NOMO-1 treated with DMSO at 0.1 percent for 48 hours (cell line): Measurements from ENCODE around the gene GPRIN3.

Experiments used
- DNase-seq: peaks from one replicate; lab custom pipeline; 2025; ENCODE audit not compliant: unreplicated experiment; lab: John Stamatoyannopoulos, UW

GPRIN3 gene

DNA sequence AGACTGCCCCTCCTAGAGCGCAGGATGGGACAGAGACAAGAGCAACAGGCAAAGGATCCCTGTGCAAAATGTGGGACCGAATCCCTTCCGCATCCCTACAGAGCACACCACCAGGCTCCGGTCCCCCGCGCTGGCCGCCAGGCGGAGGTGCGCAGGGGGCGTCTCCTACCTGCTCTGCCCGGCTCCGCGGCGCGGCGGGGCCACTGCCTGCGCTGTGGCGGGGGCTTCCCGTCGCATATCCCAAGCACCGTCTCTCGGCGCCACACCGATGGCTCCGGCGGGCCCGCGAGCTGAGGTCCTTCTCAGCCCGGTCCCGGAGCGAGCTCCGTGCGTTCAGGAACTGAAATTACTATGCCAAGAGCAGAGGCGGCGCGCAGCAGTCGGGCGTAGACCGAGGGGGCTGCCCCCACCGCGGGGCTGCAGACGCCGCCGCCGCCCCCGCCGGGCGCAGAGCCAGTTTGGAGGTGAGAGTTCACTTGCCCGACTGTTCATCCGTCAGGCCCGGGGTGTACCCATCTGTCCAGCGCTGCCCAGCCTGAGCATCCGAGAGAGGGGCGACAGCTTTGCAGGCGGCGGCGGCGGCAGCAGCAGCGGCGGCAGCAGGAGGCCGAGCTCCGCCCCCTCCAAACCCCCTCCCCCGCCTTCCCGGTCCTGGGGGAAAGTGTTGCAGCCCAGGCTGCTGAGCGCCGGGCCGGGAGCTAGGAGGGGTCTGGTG, at the start of gene GPRIN3:
Gene GPRIN3 (minus strand): TSS at position 355 of the 715 bp plus-strand sequence. CDS start 57,690 bp downstream, outside the sequence.
- peak; percentile 27 for DNase-seq

DNA sequence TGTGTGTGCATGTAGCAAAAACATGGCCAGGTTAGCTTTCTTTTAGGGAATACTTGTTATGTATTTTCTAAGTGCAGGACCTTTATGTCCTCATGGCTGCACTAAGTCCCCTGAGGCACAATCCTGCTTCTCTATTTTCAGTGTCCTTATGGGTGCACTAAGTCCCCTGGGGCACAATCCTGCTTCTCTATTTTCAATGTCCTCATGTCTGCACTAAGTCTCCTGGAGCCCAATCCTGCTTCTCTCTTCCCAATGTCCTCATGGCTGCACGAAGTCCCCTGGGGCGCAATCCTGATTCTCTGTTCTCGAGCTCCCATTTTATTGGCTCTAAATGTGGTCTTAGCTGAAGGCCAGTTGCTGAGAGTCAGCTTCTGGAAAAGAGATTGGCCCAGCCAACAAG, 49.7 kb upstream of the GPRIN3 start:
- DNase-seq = no peak

DNA sequence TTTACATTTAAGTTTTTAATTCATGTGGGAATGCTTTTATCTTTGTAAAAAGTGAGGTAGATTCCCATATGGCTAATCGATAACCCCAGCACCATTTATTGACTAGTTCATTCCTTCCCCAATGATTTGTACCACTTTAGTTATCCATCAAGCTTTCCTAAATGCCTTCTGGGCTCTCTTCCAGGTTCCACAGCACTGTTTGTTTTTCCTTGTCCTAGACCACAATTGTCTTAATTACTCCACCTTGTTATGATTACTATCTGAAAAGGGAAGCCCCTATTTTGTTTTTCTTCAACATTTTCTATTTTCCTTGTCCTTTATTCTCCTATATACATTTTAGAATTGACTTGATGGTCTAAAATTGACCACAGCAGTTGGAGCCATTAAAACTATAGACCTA, 48.5 kb upstream of the GPRIN3 start:
- no peak for DNase-seq

DNA sequence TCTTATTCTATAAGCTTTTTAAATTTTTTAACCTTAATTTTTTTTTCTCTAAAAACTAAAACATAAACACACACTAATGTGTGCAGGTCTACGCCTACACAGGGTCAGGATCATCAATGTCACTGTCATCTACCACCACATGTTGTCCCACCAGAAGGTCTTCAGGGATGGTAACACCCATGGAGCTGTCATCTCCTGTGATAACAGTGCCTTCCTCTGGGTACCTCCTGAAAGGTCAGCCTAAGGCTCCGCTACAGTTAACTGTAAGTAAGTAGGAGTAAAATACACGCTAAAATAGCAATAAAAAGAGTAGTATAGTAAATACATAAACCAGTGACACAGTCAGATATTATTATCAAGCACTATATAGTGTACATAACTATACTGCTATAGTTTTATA, 45.9 kb upstream of the GPRIN3 start:
- no peak for DNase-seq

DNA sequence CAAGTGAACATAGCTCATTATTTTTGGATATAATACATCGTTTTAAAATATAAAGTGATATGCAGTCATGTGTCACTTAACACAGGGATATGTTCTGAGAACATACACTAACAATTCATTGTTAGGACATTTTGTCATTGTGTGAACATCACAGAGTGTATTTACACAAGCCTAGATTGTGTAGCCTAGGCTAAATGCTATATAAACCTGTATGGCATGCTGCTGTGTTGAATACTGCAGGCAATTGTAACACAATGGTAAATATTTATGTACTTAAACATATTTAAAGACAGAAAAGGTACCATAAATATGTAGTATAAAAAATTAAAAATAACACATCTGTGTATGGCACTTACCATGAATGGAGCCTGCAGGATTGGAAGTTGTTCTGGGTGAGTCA, 44.9 kb upstream of the GPRIN3 start:
- no peak for DNase-seq

DNA sequence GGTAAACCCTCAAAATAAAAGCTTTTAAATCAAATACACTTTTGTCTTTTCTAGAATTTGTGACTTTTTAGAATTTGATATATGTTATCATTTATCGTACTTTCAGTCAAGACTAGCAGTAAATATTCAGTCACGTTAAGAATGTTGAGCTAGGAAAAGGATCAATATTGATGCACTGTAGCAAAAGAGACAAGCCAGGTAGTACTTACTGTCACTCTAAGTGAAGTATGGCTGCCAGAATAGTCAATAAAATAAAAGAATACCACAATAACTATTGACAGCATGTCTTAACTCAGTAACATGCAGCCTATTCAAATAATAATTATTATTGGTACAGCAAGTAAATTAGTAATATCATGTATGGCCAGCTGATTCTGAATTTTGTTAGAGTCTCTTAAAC, 43.6 kb upstream of the GPRIN3 start:
- DNase-seq = no peak

DNA sequence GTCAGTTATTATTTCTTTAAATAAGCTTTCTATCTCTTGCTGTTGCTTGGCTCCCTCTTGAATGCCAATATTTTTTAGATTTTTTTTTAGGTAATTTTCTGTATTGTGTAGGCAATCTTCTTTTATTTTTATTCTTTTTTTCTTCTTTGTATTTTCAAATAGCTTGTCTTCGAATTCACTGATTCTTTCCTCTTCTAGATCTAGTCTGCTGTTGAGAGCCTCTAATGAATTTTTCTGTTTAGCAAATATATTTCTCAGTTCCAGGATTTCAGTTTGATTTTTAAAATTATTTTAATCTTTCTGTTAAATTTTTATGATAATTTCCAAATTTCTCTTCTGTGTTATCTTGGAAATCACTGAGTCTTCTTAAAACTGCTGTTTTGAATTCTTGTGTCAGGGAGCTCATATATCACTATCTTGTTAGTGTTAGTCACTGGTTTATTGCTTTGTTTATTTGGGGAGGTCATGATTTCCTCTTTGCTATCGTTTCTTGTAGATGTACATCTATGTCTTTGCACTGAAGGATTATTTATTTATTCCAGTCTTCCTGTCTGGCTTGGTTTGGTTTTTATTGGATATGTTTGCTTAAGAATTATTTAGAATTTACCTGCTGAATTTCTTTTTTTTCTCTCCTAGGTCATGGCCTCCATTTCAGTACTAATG, 39.9 kb upstream of the GPRIN3 start:
- no peak for DNase-seq

DNA sequence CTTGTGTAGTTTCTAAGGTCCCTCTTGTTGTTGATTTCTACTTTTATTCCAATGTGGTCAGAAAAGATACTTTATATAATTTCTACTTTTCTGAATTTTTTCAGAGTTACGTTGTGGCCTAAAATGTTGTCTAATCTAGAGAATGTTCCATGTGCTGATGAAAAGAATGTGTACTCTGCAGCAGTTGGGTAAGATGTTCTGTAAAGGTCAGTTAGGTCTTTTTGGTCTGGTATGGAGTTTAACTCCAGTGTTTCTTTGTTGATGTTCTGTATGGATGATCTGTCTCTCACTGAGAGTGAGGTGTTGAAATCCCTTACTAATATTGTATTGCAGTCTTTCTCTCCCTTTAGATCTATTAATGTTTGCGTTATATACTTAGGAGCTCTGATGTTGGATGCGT, 37.0 kb upstream of the GPRIN3 start:
- DNase-seq = no peak

DNA sequence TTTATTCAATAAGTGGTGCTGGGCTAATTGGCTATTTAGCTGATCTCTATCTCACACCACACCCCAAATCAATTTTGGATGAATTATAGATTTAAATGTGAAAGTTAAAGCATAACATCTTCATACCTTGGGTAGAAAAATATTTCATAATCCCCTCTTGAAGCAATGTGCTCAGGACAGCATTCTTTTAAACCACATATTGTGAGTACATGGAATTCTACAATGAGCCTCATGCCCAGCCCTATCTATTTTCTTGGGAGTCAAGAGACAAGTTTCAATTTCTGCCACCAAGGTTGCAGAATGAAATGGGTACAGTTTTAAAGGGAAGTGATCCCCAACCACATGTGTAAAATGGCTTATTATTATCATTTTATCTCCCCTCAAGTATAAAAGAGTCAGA, 30.6 kb upstream of the GPRIN3 start:
- no peak for DNase-seq

DNA sequence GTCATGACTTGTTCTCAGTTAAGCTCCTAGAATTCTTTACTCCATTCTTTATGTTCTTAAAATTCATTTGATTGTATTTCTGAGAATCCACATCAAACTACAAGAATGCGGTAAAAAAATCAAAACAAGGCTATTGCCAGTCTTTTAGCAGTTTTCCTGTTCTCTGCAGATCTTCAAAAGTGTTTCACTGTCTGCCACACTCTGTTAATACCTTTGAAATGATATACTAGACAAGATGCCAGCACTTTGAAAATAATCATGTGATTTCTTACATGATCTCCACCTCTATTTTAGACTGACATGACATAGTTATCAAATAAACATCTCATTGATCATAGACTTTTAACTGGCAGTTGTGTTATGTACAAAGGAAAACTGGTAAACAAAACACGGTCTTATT, 30.1 kb upstream of the GPRIN3 start:
- DNase-seq = no peak

DNA sequence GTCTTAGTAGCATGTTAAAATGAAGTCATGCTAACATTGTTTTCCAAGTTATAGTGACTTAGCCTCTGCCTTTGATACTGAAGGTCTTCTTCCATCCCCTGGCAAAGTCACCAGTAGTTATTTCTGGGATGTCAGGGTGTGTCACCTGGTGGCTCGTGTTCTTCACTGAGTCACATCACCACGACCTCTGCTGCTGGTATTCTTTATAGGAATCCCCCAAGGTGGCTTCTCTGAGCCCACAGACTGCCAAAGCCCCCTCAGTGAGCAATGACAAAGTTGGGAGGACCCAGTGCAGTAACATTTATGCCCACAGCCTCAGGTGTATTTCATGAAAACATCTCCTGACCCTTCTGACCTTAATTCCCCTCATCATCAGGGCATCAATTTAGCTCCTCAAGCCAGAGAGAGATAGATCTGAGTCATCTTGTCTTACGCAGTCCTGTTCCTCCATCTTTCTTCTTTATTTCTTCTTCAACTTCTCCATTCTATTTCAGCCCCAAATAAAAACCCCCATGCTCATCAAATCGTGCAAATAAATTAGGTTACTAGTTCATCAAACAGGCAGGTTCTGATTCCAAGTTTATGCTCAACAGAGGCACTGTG, 29.3 kb upstream of the GPRIN3 start:
- peak; percentile 2 for DNase-seq

DNA sequence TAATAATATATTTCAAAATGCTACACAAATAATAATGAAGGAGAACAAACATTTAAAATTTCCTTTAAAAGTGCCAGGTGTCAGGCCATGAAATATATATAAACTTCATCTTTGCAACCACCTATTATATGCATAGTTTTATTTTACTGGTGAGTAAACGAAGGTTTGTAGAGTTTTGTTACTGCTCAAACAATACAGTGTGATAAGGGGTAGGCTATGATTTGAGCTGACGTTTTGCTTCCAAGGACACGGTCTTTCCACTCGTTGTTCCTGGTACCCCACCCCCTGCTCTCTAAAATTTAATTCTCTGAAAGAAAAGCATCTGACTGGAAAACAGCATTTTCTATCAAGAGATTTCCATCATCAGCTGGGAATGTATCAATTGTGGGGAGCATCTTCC, 27.2 kb upstream of the GPRIN3 start:
- no peak for DNase-seq

DNA sequence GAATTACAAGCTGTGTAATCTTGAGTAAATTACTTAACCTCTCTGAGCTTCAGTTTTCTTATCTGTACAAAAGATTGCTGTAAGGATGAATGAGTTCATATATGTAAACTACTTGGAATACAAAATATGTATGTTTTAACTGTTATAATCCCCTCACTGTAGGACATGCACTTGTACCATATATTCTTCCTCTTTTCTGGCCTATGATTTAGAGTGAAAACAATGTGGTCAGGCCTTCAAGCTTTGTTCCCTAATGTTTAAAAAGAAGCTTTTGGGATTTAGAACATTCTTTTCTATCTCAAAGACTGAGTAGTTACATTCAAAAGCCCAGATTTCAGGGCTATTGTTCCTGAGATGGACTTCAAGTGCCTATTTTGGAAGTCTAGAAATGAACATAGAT, 26.7 kb upstream of the GPRIN3 start:
- peak; percentile 76 for DNase-seq

DNA sequence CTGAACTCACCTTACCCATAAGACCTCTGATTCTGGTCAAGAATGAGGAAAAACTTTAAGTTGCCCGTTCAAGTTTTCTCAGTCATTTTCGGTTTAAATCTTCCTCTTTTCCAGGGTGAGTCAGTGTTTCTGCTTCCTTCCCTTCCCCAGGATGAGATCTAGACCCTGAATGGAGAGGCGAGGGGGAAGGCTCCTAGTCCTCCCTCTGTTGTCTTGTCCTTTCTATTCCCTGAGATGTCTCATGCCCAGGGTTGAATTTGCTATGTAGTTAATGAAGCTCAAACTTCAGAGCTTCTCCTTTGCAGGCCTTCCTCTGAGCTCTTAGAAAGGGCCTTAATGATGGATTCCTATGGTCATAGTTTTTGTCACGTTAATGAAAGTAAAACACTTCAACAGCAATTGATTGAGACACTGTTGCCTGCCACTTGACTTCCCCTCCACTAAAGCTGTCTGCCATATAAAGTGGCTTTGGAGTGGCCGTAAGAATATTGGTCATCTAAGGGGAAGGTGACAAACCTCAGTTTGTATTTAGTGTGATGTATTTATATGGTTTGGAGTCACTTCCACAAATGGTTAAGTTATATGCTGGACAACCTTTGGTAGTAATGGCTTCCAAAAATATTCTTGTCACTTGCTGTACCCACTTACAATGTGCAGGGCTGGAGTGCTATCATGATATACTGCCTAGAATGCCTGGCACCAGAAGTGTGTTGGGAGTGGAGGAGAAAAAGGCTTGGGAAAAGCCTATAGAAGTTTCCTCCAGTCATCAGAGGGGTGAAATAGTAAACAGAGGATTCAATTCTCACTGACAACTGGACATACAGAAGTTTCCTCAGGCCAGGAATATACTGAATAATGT, 24.3 kb upstream of the GPRIN3 start:
- peak; percentile 66 for DNase-seq

DNA sequence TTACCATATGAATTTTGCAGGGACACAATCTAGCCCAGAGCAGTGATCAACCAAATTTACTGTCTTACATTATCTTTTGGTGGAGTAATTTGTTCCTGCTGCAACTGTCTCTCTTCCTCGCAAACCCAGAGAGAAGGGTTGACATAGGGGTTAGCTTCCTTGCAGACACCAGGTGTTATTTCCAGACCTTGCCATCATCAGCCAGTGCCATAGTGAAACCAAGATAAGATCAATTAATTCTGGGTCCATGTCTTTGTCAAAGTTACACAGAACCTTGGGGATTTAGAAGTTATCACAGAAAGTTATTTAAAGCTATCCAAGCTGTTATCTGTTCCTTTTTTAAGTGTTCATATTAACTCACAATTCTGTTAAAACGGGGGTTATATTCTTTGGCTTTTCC, 23.6 kb upstream of the GPRIN3 start:
- DNase-seq = no peak

DNA sequence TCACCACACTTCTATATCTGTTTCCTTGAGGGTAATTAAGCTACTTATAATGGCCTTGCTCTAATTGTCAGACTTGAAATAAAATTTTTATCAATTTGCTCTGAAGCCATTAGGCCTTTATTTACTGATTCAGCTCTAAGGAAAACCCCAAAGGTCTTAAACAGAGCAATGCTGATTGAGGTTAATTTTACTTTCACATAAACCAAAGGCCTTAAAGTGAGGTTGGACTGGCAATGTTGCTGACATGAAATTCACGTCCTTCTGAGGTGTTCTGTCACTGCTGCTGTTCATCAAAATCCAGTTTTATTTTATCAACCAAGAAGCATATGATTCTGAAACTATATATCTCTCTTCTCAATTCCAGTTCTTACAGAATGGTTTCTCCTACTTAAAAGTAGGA, 21.7 kb upstream of the GPRIN3 start:
- no peak for DNase-seq

DNA sequence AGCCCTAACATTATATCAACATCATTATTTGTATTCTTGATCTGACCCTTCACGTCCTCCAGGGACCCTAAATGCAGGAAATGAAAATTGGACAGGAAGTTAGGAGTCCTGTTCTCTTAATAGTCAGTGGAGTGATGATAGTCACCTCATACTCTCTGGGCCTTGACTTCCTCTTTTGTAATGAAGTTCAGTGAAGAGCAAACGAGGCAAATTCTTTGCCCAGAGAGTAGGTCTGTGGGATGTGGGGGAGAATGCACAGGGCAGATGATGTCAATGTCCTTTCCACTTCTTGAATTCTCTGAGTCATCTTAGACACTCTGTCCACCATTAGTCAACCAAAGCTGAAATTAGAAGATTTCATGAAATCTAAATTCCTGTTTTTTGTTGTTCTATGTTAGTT, 17.1 kb upstream of the GPRIN3 start:
- peak; percentile 95 for DNase-seq

DNA sequence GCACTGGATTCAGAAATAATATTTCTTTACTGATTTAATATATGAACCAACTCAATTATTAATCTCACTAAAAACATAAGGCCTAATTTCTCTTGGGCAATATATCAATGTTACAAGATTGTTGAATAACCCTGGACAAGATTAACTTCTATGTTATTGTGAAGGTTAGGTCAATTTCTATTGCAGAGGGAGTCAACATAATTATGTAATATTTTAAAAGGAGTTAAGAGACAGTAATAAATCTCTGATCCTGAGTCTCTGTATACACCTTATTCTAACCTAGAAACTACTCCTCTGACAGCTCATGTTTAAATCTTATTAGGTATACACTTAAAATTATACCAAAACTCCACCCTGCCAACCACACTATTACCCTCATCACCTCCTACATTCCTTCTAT, 15.1 kb upstream of the GPRIN3 start:
- DNase-seq = no peak

DNA sequence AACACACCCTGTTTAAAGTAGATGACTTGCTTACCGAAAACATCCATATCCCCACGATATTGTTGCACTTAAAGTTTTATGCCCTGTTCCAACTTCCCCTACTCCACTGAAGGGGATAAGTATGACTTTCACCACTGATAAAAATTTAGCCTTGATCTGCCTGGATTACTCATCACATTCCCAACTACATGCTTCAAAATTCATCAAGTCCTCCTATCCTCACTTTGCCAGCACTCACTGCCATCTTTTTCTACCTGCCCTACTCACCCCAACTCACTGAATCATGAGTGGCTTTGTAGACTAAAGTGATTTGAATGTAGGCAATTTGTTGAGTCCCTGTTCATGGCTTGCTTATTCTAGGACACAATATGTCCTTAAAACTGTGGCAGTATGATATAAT, 12.2 kb upstream of the GPRIN3 start:
- no peak for DNase-seq

DNA sequence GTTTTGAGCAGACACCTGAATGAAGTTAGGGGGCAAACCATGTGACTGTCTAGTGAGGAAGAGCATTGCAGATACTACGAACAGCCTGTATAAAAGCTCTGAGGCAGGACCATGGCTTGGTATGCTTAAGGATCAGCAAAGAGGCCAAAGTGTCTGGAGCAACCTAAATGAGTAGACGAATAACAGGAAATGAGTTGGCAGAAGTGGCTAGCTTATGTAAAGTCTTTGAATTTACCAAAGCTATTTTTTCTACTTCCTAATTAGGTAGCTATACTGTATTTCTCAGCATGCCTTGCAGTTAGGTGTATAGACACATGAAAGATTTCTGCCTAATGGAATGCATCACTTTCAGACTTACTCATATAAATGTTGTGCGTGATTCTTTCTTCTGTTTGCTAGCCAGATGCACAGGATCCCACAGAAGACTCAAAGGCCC, 9.3 kb upstream of the GPRIN3 start:
- peak; percentile 89 for DNase-seq

DNA sequence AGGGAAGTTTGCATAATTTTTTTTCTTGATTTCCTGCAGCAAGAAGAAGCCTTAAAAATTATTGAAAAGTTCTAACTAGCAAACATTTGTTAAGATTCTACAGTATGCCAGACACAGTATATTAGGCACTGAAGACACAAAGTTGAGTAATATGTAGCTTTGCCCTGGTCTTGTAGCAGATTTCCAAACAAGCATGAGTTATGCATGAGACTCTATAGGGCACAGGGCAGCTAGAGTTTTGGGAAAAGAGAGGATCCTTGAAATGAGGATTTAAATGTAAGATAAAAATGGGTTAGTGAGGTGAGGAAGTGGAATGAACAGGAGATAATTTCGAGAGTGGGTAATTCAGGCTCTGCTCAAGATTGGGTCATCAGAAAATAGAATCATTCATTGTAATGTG, 8.6 kb upstream of the GPRIN3 start:
- peak; percentile 10 for DNase-seq
